GM21360 (cell line): Measurements from ENCODE around the gene PDLIM3.
A peak's percentile ranks its signal among the peaks of the same experiment; 100 is the strongest.
"Not testable (repeated sequence)": the region's sequence is repeated elsewhere in the genome, so short reads cannot be mapped to it uniquely, and the experiment has no call there.

Experiments used
- ATAC-seq: cut with Tn5 transposase; IDR thresholded peaks from one replicate; pipeline ENCODE4 v1.9.1; 2021; ENCODE audit warnings: mild to moderate bottlenecking, moderate library complexity; ENCODE audit not compliant: unreplicated experiment

Gene PDLIM3, protein sequence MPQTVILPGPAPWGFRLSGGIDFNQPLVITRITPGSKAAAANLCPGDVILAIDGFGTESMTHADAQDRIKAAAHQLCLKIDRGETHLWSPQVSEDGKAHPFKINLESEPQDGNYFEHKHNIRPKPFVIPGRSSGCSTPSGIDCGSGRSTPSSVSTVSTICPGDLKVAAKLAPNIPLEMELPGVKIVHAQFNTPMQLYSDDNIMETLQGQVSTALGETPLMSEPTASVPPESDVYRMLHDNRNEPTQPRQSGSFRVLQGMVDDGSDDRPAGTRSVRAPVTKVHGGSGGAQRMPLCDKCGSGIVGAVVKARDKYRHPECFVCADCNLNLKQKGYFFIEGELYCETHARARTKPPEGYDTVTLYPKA

DNA sequence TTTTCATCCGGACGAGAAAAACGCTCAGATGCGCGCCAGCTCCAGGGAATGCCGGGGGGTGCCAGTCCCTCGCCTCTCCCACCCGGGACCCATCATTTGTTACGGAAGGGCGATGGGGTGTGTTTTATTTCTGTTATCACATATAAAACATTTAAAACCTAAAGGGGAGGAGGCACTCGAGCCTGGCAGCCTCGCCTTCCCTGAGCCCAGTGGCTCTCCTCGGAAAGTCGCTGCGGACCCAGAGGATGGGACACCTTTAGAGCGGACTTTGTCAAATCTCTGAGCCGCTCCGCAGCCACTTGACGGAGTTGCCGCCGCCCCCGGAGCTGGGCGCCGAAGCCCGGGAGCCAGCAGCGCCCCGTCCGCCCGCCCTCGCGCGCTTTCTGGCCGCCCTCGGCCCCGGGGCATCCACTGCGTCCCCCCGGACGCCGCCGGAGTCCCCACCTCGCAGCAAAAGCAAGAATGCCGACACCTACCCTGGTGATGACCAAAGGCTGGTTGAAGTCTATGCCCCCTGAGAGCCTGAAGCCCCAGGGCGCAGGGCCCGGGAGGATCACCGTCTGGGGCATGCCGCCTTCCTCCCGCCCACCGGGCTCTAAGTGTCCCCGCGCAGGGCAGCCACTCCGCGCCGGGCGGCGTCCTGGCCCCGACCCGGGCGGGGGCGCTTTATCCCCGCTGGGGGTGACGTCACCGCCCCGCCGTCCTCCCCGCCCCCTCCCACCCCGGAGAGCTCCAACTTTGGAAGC is at the start of gene PDLIM3:
PDLIM3 (minus strand) TSS at position 642 of the 746 bp plus-strand sequence; CDS start at position 569, 73 bp downstream.
- peak; percentile 53 for ATAC-seq

DNA sequence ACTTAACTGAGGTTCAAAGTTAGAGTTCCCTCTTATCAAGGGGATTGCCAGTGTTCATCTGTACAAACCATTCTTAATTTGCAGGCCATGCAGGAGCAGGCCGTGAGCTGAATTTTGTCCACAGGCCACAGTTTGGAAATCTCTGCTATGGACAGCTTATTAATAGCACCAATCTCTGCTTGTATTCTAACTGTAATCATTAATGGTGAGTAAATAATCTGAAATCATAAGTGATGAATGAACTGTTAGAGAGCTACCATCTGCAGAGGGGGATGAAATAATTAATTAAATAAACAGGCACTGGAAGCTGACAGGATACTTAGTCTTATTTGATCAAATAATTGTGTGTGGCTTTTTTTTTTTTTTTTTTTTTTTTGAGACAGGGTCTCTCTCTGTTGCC is 48.5 kb upstream of the PDLIM3 start:
- ATAC-seq, result no peak

DNA sequence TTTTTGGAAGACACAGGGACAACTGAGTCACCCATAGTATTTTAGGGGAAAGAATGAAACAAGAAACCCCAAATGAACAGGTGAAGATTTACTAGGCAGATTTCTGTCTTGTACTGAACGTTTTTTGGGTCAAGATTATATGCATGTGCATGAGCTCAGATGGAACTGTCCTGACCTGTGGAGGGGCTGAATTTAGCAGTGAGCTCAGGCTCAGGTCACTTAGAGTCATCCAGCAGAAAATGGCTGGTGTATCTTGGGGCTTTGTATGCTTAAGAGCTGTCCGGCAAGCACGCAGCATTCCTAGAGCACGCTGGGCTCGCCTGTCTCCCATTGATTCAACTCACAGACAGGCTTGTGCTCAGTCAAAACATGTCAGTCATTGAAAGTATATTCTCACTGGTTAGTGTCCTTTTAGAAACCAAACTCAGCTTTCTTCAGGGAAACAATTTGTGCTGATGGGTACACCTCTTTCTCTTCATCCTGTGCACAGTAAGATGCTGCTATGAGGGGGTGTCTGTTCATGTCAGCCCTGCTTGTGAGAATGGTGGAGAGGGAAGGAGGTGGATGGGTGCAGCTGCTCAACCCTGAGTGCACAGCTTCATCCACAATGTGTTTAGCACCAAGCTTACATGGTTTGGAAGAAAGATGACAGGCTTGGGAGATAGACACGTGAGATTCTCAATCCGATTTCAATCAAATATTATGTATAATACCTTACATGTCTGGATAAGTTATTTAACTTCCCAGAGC is 47.5 kb upstream of the PDLIM3 start:
- no peak for ATAC-seq

GRCh38 chr4:185580699-185581098 is 45.4 kb upstream of the PDLIM3 start:
- no peak for ATAC-seq

DNA sequence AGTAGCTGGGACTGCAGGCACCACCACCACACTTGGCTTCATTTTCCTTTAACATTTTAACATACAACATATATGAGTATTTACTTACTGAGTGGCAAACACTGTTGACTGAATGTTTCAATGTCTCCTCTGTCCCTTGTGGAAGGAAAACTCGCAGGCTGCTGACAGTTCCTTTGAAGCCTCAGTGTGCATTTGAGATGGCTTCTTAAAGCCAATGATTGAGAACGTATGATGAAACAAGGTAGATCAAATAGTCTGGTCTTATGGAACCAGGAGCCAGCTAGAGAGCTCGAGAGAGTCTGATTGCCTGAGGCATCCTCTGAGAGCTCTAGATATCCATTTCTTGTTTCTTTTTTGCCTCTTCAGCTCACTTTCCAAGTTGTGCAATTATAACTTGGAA is 43.0 kb upstream of the PDLIM3 start:
- ATAC-seq, result no peak

GRCh38 chr4:185576962-185577950 is 41.9 kb upstream of the PDLIM3 start:
- ATAC-seq, result no peak

- ATAC-seq, result no peak
These were observed 41.1 kb upstream of the PDLIM3 start for GRCh38 chr4:185576314-185576961.

- no peak for ATAC-seq
These were observed 38.4 kb upstream of the PDLIM3 start for GRCh38 chr4:185573651-185574199.

DNA sequence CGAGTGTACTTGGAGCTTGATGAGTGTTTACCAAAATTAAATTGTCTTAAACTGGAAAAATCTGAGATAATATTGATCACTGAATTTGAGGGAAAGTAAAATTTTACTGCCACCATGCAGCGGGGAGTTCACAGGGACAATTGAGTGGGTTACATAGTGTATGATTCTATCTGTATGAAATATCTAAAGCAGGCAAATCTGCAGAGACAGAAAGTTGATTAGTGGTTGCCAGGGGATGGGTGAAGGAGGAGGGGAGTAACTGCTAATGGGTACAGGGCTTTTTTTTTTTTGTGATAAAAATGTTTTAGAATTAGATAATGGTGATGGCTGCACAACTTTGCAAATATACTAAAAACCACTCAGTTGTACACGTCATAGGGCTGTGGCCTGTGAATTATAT is 35.4 kb upstream of the PDLIM3 start:
- ATAC-seq, result no peak

DNA sequence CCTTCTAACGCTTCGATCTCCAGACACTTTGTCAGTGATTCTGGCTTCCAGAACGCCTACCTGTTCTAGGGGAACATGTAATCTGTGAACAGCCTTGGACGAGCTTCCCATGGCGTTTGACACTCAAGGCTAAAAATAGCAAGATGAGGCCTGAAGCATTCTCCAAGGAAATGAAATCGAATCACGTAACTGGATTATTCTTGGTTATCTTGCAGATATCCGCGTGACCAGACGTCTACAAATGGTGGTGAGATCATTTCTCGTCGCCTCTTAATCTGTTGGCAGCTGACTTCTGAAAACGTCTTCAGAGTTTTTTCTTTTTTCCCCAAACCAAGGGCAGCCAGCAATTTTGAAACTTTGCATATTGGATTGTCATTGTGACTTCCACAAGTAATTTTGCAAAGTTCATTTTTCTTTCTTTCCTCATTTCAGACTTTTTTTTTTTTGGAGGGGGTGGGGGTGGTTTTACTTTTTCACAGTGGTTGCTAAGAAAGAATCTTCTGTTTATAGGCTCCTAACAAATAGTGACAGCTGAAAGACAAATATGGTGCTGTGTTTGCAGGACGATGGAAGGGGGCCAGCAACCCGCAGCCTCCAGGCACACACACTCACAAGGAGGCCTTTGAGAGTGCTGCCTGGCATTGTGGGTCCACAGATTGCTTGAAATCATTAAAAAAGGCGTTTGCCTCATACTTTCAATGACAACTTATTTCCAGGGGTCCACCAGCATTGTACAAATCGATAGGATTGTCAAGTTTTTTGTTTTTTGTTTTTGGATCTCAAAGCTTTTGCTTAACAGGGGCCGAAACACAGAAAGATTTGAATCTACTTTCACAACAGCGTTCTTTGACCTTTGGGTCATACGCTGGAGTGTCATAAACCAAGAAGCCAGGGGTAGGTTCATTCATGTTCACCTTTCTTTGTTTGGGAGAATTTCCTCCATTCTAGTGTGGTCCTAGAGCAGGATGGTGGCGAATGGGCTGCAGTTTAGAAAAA is 32.4 kb upstream of the PDLIM3 start:
- no peak for ATAC-seq

GRCh38 chr4:185566972-185567371 is 31.7 kb upstream of the PDLIM3 start:
- no peak for ATAC-seq

GRCh38 chr4:185566425-185566824 is 31.1 kb upstream of the PDLIM3 start:
- no peak for ATAC-seq

- ATAC-seq, result no peak
These were observed 30.4 kb upstream of the PDLIM3 start for GRCh38 chr4:185565696-185566095.

DNA sequence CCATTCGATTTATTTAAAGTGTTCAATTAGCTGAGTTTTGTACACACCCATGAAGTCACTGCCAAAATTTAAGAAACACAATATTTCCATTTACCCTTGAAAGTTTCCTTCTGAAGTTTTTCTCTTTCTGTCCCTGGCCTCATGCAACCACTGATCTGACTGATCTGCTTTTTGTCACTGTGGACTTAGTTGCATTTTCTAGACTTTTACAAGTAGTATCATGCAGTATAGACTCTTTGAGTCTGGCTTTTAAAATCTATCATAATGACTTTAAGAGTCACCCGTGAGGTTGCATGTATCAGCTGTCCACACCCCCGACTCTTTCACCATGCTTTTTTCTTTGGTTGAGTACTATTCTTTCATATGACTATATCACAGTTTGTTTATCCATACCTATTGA is 29.0 kb upstream of the PDLIM3 start:
- no peak for ATAC-seq

- ATAC-seq, result no peak
These were observed 27.2 kb upstream of the PDLIM3 start for GRCh38 chr4:185562531-185562930.

DNA sequence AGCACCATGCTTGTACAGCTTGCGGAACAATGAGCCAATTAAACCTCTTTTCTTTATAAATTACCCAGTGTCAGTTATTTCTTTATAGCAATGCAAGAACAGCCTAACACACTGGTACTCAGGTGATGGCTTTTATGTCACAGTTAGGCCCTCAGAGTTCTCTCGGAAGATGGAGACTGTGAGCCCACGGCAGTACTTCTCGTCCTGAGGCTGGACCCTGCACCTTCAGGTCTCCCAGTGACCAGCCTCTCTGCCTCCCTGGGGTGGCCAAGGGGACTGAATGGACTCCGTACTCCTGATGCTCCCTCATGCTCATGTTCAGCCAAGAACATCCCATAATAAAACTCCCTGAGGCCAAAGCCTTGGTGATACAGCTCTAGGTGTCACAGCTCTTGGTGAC is 25.0 kb upstream of the PDLIM3 start:
- no peak for ATAC-seq

GRCh38 chr4:185559915-185560281 is 24.6 kb upstream of the PDLIM3 start:
- ATAC-seq, result no peak

DNA sequence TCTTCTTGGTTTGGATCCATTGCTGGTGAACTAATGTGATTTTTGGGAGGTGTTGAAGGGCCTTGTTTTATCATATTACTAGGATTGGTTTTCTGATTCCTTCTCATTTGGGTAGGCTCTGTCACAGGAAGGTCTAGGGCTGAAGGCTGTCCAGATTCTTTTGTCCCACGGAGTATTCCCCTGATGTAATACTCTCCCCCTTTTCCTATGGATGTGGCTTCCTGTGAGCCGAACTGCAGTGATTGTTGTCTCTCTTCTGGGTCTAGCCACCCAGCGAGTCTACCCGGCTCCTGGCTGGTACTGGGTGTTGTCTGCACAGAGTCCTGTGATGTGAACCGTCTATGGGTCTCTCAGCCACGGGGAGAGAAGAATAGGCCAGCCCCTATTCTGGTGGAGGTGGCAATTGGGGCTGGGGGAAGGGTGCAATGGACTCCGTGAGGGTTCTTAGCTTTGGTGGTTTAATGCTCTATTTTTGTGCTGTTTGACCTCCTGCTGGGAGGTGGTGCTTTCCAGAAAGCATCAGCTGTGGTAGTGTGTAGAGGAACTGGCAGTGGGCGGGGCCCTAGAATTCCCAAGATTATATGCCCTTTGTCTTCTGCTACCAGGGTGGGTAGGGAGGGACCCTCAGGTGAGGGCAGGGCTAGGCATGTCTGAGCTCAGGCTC is 24.1 kb upstream of the PDLIM3 start:
- not testable (repeated sequence) for ATAC-seq
